HEK293 (cell line): ENCODE data around the gene BCL2A1.
A peak's percentile ranks its signal among the peaks of the same experiment; 100 is the strongest.

Experiments used
- GLIS2 ChIP-seq: fragments of 450-650 bp; formaldehyde crosslinking; IDR thresholded peaks from 2 replicates; pipeline ENCODE4 v1.5.1; 2016; ENCODE audit warnings: missing biosample characterization, missing genetic modification characterization
- KLF16 ChIP-seq: fragments of 450-650 bp; formaldehyde crosslinking; IDR thresholded peaks from 2 replicates; pipeline ENCODE4 v1.5.1; 2017; ENCODE audit warnings: missing biosample characterization, missing genetic modification characterization
- KLF17 ChIP-seq: fragments of 450-650 bp; formaldehyde crosslinking; IDR thresholded peaks from 2 replicates; pipeline ENCODE4 v1.5.1; 2016; ENCODE audit warnings: missing biosample characterization, missing genetic modification characterization
- KLF8 ChIP-seq: fragments of 450-650 bp; formaldehyde crosslinking; IDR thresholded peaks from 2 replicates; pipeline ENCODE4 v1.5.1; 2016; ENCODE audit warnings: missing biosample characterization, missing genetic modification characterization
- MYNN ChIP-seq: fragments of 450-650 bp; formaldehyde crosslinking; IDR thresholded peaks from 2 replicates; pipeline ENCODE4 v1.5.1; 2016; ENCODE audit warnings: missing biosample characterization, missing genetic modification characterization, borderline replicate concordance
- RBAK ChIP-seq: fragments of 450-650 bp; formaldehyde crosslinking; IDR thresholded peaks from 2 replicates; pipeline ENCODE4 v1.5.1; 2016; ENCODE audit warnings: missing biosample characterization, missing genetic modification characterization
- SP2 ChIP-seq: fragments of 450-650 bp; formaldehyde crosslinking; IDR thresholded peaks from 2 replicates; pipeline ENCODE4 v1.5.1; 2016; ENCODE audit warnings: missing biosample characterization, missing genetic modification characterization
- SP7 ChIP-seq: fragments of 450-650 bp; formaldehyde crosslinking; IDR thresholded peaks from 2 replicates; pipeline ENCODE4 v1.5.1; 2016; ENCODE audit warnings: missing biosample characterization, missing genetic modification characterization
- ZFP37 ChIP-seq: fragments of 450-650 bp; formaldehyde crosslinking; IDR thresholded peaks from 2 replicates; pipeline ENCODE4 v1.5.1; 2016; ENCODE audit warnings: missing biosample characterization, missing genetic modification characterization
- ZFP69B ChIP-seq: fragments of 450-650 bp; formaldehyde crosslinking; IDR thresholded peaks from 2 replicates; pipeline ENCODE4 v1.5.1; 2016; ENCODE audit warnings: missing biosample characterization, missing genetic modification characterization
- ZNF112 ChIP-seq: fragments of 450-650 bp; formaldehyde crosslinking; IDR thresholded peaks from 2 replicates; pipeline ENCODE4 v1.5.0; 2017; ENCODE audit warnings: missing biosample characterization, missing genetic modification characterization
- ZNF121 ChIP-seq: fragments of 450-650 bp; formaldehyde crosslinking; IDR thresholded peaks from 2 replicates; pipeline ENCODE4 v1.5.1; 2016; ENCODE audit warnings: missing biosample characterization, missing genetic modification characterization
- ZNF366 ChIP-seq: fragments of 450-650 bp; formaldehyde crosslinking; conservative IDR thresholded peaks from 2 replicates; pipeline ENCODE4 v1.5.1; 2016; ENCODE audit warnings: missing biosample characterization, missing genetic modification characterization
- ZNF394 ChIP-seq: fragments of 450-650 bp; formaldehyde crosslinking; IDR thresholded peaks from 2 replicates; pipeline ENCODE4 v1.5.1; 2016; ENCODE audit warnings: missing biosample characterization, missing genetic modification characterization, mild to moderate bottlenecking, moderate library complexity, borderline replicate concordance
- ZNF501 ChIP-seq: fragments of 450-650 bp; formaldehyde crosslinking; IDR thresholded peaks from 2 replicates; pipeline ENCODE4 v1.5.1; 2016; ENCODE audit warnings: missing biosample characterization, missing genetic modification characterization
- ZNF596 ChIP-seq: fragments of 450-650 bp; IDR thresholded peaks from 2 replicates; pipeline ENCODE4 v1.5.0; 2018; ENCODE audit warnings: missing biosample characterization, mild to moderate bottlenecking, missing genetic modification characterization, moderate library complexity
- ZNF610 ChIP-seq: fragments of 450-650 bp; formaldehyde crosslinking; IDR thresholded peaks from 2 replicates; pipeline ENCODE4 v1.5.1; 2016; ENCODE audit warnings: missing biosample characterization, missing genetic modification characterization, borderline replicate concordance
- ZNF629 ChIP-seq: fragments of 450-650 bp; formaldehyde crosslinking; IDR thresholded peaks from 2 replicates; pipeline ENCODE4 v1.5.1; 2017; ENCODE audit warnings: missing biosample characterization, missing genetic modification characterization
- ZNF777 ChIP-seq: fragments of 450-650 bp; formaldehyde crosslinking; IDR thresholded peaks from 2 replicates; pipeline ENCODE4 v1.5.1; 2017; ENCODE audit warnings: missing biosample characterization, missing genetic modification characterization, borderline replicate concordance
- ZNF792 ChIP-seq: fragments of 450-650 bp; formaldehyde crosslinking; IDR thresholded peaks from 2 replicates; pipeline ENCODE4 v1.5.1; 2016; ENCODE audit warnings: missing biosample characterization, missing genetic modification characterization
- ZNF843 ChIP-seq: fragments of 450-650 bp; formaldehyde crosslinking; IDR thresholded peaks from 2 replicates; pipeline ENCODE4 v1.5.1; 2016; ENCODE audit warnings: missing biosample characterization, missing genetic modification characterization
- ZXDB ChIP-seq: fragments of 450-650 bp; formaldehyde crosslinking; IDR thresholded peaks from 2 replicates; pipeline ENCODE4 v1.5.1; 2016; ENCODE audit warnings: missing biosample characterization, missing genetic modification characterization
- TF ChIP-seq, protein P1 (sequence below): fragments of 450-650 bp; formaldehyde crosslinking; IDR thresholded peaks from 2 replicates; pipeline ENCODE4 v1.5.1; 2016; ENCODE audit warnings: missing biosample characterization, missing genetic modification characterization, borderline replicate concordance
- TF ChIP-seq, protein P2 (sequence below): fragments of 450-650 bp; formaldehyde crosslinking; optimal IDR thresholded peaks from 2 replicates; pipeline ENCODE3; 2016; ENCODE audit warnings: missing biosample characterization, mild to moderate bottlenecking, missing genetic modification characterization
- TF ChIP-seq, protein P3 (sequence below): fragments of 450-650 bp; formaldehyde crosslinking; IDR thresholded peaks from 2 replicates; pipeline ENCODE4 v1.5.1; 2016; ENCODE audit warnings: missing biosample characterization, missing genetic modification characterization
- TF ChIP-seq, protein P4 (sequence below): fragments of 450-650 bp; formaldehyde crosslinking; IDR thresholded peaks from 2 replicates; pipeline ENCODE4 v1.5.1; 2016; ENCODE audit warnings: missing biosample characterization, missing genetic modification characterization

Gene BCL2A1

DNA sequence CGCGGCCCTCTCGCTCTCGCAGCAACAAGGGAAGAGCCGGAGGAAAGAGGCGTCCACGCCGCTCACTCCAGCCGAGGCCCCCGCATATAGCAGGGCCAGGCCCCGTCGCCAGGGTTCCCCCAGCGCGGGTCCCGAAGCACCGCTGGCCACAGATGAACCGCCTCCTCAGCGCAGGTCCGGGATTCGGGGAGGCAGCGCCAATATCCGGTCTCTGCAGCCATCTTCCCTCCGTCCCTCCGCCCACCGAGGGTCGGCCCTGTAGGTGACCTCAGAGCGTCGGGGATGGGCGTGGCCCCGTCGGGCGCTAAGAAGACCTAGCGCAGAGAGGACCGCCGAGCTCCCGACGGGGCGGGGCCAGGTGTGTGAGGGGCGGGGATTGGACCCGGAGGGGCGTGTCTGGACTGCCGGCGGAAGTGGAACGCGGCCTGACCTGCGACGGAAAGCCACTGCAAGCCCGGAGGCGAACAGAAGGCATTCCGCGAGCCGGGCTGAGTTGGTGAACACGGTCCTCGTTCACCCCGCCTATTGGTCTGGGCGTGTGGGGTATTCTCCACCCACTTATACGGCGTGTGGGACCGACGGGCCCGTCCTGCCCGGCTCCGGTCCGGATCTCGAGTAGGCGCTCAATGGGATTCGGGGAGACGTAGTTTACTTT is 47.4 kb downstream of the BCL2A1 start (continued):
- TF ChIP-seq ZXDB (tag by site-specific recombination) = peak; percentile 29; the same call in 1 of the 2 replicates
- TF ChIP-seq ZNF777 (tag by site-specific recombination) = 0 out of 2 replicates have a peak, but pooled peaks have one; percentile 6
- no peak for TF ChIP-seq MYNN (tag by site-specific recombination)
- TF ChIP-seq, protein P1, sequence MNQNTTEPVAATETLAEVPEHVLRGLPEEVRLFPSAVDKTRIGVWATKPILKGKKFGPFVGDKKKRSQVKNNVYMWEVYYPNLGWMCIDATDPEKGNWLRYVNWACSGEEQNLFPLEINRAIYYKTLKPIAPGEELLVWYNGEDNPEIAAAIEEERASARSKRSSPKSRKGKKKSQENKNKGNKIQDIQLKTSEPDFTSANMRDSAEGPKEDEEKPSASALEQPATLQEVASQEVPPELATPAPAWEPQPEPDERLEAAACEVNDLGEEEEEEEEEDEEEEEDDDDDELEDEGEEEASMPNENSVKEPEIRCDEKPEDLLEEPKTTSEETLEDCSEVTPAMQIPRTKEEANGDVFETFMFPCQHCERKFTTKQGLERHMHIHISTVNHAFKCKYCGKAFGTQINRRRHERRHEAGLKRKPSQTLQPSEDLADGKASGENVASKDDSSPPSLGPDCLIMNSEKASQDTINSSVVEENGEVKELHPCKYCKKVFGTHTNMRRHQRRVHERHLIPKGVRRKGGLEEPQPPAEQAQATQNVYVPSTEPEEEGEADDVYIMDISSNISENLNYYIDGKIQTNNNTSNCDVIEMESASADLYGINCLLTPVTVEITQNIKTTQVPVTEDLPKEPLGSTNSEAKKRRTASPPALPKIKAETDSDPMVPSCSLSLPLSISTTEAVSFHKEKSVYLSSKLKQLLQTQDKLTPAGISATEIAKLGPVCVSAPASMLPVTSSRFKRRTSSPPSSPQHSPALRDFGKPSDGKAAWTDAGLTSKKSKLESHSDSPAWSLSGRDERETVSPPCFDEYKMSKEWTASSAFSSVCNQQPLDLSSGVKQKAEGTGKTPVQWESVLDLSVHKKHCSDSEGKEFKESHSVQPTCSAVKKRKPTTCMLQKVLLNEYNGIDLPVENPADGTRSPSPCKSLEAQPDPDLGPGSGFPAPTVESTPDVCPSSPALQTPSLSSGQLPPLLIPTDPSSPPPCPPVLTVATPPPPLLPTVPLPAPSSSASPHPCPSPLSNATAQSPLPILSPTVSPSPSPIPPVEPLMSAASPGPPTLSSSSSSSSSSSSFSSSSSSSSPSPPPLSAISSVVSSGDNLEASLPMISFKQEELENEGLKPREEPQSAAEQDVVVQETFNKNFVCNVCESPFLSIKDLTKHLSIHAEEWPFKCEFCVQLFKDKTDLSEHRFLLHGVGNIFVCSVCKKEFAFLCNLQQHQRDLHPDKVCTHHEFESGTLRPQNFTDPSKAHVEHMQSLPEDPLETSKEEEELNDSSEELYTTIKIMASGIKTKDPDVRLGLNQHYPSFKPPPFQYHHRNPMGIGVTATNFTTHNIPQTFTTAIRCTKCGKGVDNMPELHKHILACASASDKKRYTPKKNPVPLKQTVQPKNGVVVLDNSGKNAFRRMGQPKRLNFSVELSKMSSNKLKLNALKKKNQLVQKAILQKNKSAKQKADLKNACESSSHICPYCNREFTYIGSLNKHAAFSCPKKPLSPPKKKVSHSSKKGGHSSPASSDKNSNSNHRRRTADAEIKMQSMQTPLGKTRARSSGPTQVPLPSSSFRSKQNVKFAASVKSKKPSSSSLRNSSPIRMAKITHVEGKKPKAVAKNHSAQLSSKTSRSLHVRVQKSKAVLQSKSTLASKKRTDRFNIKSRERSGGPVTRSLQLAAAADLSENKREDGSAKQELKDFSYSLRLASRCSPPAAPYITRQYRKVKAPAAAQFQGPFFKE (tag by site-specific recombination) = no peak; the same call in 1 of the 2 replicates
- TF ChIP-seq SP7 (tag by site-specific recombination) = peak; percentile 39; the same call in 1 of the 2 replicates
- TF ChIP-seq SP2 (tag by site-specific recombination) = peak; percentile 96
- 0 out of 2 replicates have a peak, but pooled peaks have one; percentile 50 for TF ChIP-seq ZNF501
- peak; percentile 93 for TF ChIP-seq KLF8
- TF ChIP-seq GLIS2 (tag by site-specific recombination) = peak; percentile 84
- TF ChIP-seq, protein P2, sequence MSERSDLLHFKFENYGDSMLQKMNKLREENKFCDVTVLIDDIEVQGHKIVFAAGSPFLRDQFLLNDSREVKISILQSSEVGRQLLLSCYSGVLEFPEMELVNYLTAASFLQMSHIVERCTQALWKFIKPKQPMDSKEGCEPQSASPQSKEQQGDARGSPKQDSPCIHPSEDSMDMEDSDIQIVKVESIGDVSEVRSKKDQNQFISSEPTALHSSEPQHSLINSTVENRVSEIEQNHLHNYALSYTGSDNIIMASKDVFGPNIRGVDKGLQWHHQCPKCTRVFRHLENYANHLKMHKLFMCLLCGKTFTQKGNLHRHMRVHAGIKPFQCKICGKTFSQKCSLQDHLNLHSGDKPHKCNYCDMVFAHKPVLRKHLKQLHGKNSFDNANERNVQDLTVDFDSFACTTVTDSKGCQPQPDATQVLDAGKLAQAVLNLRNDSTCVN (tag by site-specific recombination) = peak; percentile 71
- TF ChIP-seq, protein P3, sequence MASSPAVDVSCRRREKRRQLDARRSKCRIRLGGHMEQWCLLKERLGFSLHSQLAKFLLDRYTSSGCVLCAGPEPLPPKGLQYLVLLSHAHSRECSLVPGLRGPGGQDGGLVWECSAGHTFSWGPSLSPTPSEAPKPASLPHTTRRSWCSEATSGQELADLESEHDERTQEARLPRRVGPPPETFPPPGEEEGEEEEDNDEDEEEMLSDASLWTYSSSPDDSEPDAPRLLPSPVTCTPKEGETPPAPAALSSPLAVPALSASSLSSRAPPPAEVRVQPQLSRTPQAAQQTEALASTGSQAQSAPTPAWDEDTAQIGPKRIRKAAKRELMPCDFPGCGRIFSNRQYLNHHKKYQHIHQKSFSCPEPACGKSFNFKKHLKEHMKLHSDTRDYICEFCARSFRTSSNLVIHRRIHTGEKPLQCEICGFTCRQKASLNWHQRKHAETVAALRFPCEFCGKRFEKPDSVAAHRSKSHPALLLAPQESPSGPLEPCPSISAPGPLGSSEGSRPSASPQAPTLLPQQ (tag by site-specific recombination) = peak; percentile 66; the same call in 1 of the 2 replicates
- TF ChIP-seq KLF17 (tag by site-specific recombination) = peak; percentile 16; the same call in 1 of the 2 replicates
- peak; percentile 77 for TF ChIP-seq ZNF366
- TF ChIP-seq KLF16 (tag by site-specific recombination) = peak; percentile 26; the same call in 1 of the 2 replicates
- no peak for TF ChIP-seq ZNF596 (tag by site-specific recombination)
- TF ChIP-seq ZNF121 (tag by site-specific recombination) = peak; percentile 72; the same call in 1 of the 2 replicates
- TF ChIP-seq ZNF610 (tag by site-specific recombination) = peak; percentile 29; the same call in 1 of the 2 replicates
- TF ChIP-seq ZFP37 (tag by site-specific recombination) = no peak
- no peak for TF ChIP-seq ZNF792 (tag by site-specific recombination)
- no peak for TF ChIP-seq RBAK (tag by site-specific recombination)
- TF ChIP-seq, protein P4, sequence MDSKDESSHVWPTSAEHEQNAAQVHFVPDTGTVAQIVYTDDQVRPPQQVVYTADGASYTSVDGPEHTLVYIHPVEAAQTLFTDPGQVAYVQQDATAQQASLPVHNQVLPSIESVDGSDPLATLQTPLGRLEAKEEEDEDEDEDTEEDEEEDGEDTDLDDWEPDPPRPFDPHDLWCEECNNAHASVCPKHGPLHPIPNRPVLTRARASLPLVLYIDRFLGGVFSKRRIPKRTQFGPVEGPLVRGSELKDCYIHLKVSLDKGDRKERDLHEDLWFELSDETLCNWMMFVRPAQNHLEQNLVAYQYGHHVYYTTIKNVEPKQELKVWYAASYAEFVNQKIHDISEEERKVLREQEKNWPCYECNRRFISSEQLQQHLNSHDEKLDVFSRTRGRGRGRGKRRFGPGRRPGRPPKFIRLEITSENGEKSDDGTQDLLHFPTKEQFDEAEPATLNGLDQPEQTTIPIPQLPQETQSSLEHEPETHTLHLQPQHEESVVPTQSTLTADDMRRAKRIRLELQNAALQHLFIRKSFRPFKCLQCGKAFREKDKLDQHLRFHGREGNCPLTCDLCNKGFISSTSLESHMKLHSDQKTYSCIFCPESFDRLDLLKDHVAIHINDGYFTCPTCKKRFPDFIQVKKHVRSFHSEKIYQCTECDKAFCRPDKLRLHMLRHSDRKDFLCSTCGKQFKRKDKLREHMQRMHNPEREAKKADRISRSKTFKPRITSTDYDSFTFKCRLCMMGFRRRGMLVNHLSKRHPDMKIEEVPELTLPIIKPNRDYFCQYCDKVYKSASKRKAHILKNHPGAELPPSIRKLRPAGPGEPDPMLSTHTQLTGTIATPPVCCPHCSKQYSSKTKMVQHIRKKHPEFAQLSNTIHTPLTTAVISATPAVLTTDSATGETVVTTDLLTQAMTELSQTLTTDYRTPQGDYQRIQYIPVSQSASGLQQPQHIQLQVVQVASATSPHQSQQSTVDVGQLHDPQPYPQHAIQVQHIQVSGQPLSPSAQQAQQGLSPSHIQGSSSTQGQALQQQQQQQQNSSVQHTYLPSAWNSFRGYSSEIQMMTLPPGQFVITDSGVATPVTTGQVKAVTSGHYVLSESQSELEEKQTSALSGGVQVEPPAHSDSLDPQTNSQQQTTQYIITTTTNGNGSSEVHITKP (tag by site-specific recombination) = peak; percentile 76
- TF ChIP-seq ZFP69B (tag by site-specific recombination) = no peak; the same call in 1 of the 2 replicates
- peak; percentile 9; the same call in 1 of the 2 replicates for TF ChIP-seq ZNF843 (tag by site-specific recombination)
- no peak; the same call in 1 of the 2 replicates for TF ChIP-seq ZNF394 (tag by site-specific recombination)
- TF ChIP-seq ZNF112 (tag by site-specific recombination) = no peak
- TF ChIP-seq ZNF629 (tag by site-specific recombination) = 0 out of 2 replicates have a peak, but pooled peaks have one; percentile 63
